ENCODE measurements around the gene MINK1.
"Not testable (repeated sequence)": the region's sequence is repeated elsewhere in the genome, so short reads cannot be mapped to it uniquely, and the experiment has no call there.

MINK1 gene

GRCh38 chr17:4854111-4854681 lies 21.1 kb downstream of the MINK1 start:
- POLR2A ChIA-PET = no interaction called here
- CTCF ChIA-PET = interaction anchor here (0.9 kb wide), 1 partner anchor 11 kb away, joined by 3 read pairs; no protein-coding TSS in a partner anchor

GRCh38 chr17:4856271-4856936 lies 23.3 kb downstream of the MINK1 start:
- ChIA-PET CTCF (interaction anchor here (1.5 kb wide), 1 partner anchor 66 kb away, joined by 4 read pairs; no protein-coding TSS in a partner anchor), POLR2A (no interaction called here)
- no peak for DNase-seq (ENCODE audit: low read depth, low spot score)

More at GRCh38 chr17:4854111-4854681, 21.1 kb downstream of the MINK1 start:
- no peak overlapping the region for H3K4me3 ChIP-seq (ENCODE audit: low read depth, low read length)
- TF ChIP-seq CTCF (IDR thresholded peaks at IDR 0.05; ENCODE audit: insufficient read depth, low read length, missing control alignments) = no peak
- DNase-seq (ENCODE audit: low read depth, low spot score) = no peak

GRCh38 chr17:4856937-4857314 lies 23.8 kb downstream of the MINK1 start:
- H3K4me3 ChIP-seq (ENCODE audit: low read depth, low read length) = no peak overlapping the region
- POLR2A ChIA-PET = no interaction called here
- DNase-seq (ENCODE audit: low read depth, low spot score) = no peak
- CTCF ChIA-PET = interaction anchor here (1.5 kb wide), 1 partner anchor 67 kb away, joined by 4 read pairs; no protein-coding TSS in a partner anchor
- TF ChIP-seq CTCF (IDR thresholded peaks at IDR 0.05; ENCODE audit: insufficient read depth, low read length, missing control alignments) = no peak

More at GRCh38 chr17:4856271-4856936, 23.3 kb downstream of the MINK1 start:
- H3K4me3 ChIP-seq (ENCODE audit: low read depth, low read length) = no peak overlapping the region
- TF ChIP-seq CTCF (IDR thresholded peaks at IDR 0.05; ENCODE audit: insufficient read depth, low read length, missing control alignments) = no peak

- H3K4me3 ChIP-seq (ENCODE audit: low read depth, low read length); POLR2A ChIA-PET; DNase-seq (ENCODE audit: low read depth, low spot score): not testable (repeated sequence)
- CTCF ChIA-PET = interaction anchor here (0.8 to 1.5 kb wide), 4 partner anchors 8 to 67 kb away, joined by 3 to 5 read pairs (median 4); no protein-coding TSS in a partner anchor
Observed at GRCh38 chr17:4857347-4857746, 24.2 kb downstream of the MINK1 start.

GRCh38 chr17:4858068-4858881 lies 25.1 kb downstream of the MINK1 start:
- ChIA-PET POLR2A (no interaction called here), CTCF (interaction anchor here (0.6 to 1.5 kb wide), 8 partner anchors 9 to 293 kb away, joined by 3 to 6 read pairs (median 3); no protein-coding TSS in a partner anchor)
- DNase-seq (ENCODE audit: low read depth, low spot score) = no peak
- H3K4me3 ChIP-seq (ENCODE audit: low read depth, low read length) = no peak overlapping the region
- TF ChIP-seq CTCF (IDR thresholded peaks at IDR 0.05; ENCODE audit: insufficient read depth, low read length, missing control alignments) = no peak

- H3K4me3 ChIP-seq (ENCODE audit: low read depth, low read length) = no peak overlapping the region
- no peak for TF ChIP-seq CTCF (IDR thresholded peaks at IDR 0.05; ENCODE audit: insufficient read depth, low read length, missing control alignments)
- POLR2A ChIA-PET = interaction anchor here (0.7 kb wide), 1 partner anchor 9 kb away, joined by 3 read pairs; no protein-coding TSS in a partner anchor
- DNase-seq (ENCODE audit: low read depth, low spot score) = no peak
- CTCF ChIA-PET = interaction anchor here (0.9 to 1.5 kb wide), 4 partner anchors 10 to 294 kb away, joined by 3 to 6 read pairs (median 4); no protein-coding TSS in a partner anchor
Observed at GRCh38 chr17:4858882-4859260, 25.7 kb downstream of the MINK1 start.
